ENCODE results near the gene DTNA.
A peak's percentile ranks its signal among the peaks of the same experiment; 100 is the strongest.
"Not testable (repeated sequence)": the region's sequence is repeated elsewhere in the genome, so short reads cannot be mapped to it uniquely, and the experiment has no call there.

The DTNA gene

GRCh38 chr18:34701911-34702310, 8.2 kb upstream of the DTNA start:
- no peaks in the 10 kb centered on the region for H3K27me3 ChIP-seq (ENCODE audit: low read depth, low read length)
- no peaks in the 10 kb centered on the region for H3K9me3 ChIP-seq (ENCODE audit: control insufficient read depth in 1 of 2, low read length in 2 of 2)
- no peak overlapping the region for H3K27ac ChIP-seq (ENCODE audit: low read length)
- peaks cover 0 to 12% of the 10 kb centered on the region in 2 donors for H3K36me3 ChIP-seq (ENCODE audit: control insufficient read depth in 1 of 2, insufficient read depth in 2 of 2, low read length in 2 of 2)
- H3K4me3 ChIP-seq (ENCODE audit: low read depth in 1 of 2, low read length in 2 of 2): no peak overlapping the region
- no peaks in the 10 kb centered on the region for H3K4me1 ChIP-seq (ENCODE audit: control insufficient read depth in 1 of 2, insufficient read depth in 2 of 2, low read length in 2 of 2)

GRCh38 chr18:34702814-34703213, 7.3 kb upstream of the DTNA start:
- no peaks in the 10 kb centered on the region for H3K9me3 ChIP-seq (ENCODE audit: control insufficient read depth in 1 of 2, low read length in 2 of 2)
- H3K4me3 ChIP-seq (ENCODE audit: low read depth in 1 of 2, low read length in 2 of 2): no peak overlapping the region
- H3K27me3 ChIP-seq (ENCODE audit: low read depth, low read length): no peaks in the 10 kb centered on the region
- no peaks in the 10 kb centered on the region for H3K4me1 ChIP-seq (ENCODE audit: control insufficient read depth in 1 of 2, insufficient read depth in 2 of 2, low read length in 2 of 2)
- H3K36me3 ChIP-seq (ENCODE audit: control insufficient read depth in 1 of 2, insufficient read depth in 2 of 2, low read length in 2 of 2): peaks cover 0 to 7% of the 10 kb centered on the region in 2 donors
- H3K27ac ChIP-seq (ENCODE audit: low read length): no peak overlapping the region

GRCh38 chr18:34704074-34704473, 6.0 kb upstream of the DTNA start:
- H3K4me1 ChIP-seq (ENCODE audit: control insufficient read depth in 1 of 2, insufficient read depth in 2 of 2, low read length in 2 of 2): peaks cover 0 to 9% of the 10 kb centered on the region in 2 donors
- no peak overlapping the region for H3K4me3 ChIP-seq (ENCODE audit: low read depth in 1 of 2, low read length in 2 of 2)
- H3K27ac ChIP-seq (ENCODE audit: low read length): no peak overlapping the region
- no peaks in the 10 kb centered on the region for H3K9me3 ChIP-seq (ENCODE audit: control insufficient read depth in 1 of 2, low read length in 2 of 2)
- no peaks in the 10 kb centered on the region for H3K27me3 ChIP-seq (ENCODE audit: low read depth, low read length)
- no peaks in the 10 kb centered on the region for H3K36me3 ChIP-seq (ENCODE audit: control insufficient read depth in 1 of 2, insufficient read depth in 2 of 2, low read length in 2 of 2)

- Histone ChIP-seq H3K27me3 (ENCODE audit: low read depth, low read length) (no peaks in the 10 kb centered on the region), H3K4me3 (ENCODE audit: low read depth in 1 of 2, low read length in 2 of 2) (no peak overlapping the region), H3K27ac (ENCODE audit: low read length) (no peak overlapping the region), H3K36me3 (ENCODE audit: control insufficient read depth in 1 of 2, insufficient read depth in 2 of 2, low read length in 2 of 2) (no peaks in the 10 kb centered on the region), H3K4me1 (ENCODE audit: control insufficient read depth in 1 of 2, insufficient read depth in 2 of 2, low read length in 2 of 2) (peaks cover 0 to 13% of the 10 kb centered on the region in 2 donors), H3K9me3 (ENCODE audit: control insufficient read depth in 1 of 2, low read length in 2 of 2) (no peaks in the 10 kb centered on the region)
Measured at GRCh38 chr18:34704823-34705222, 5.3 kb upstream of the DTNA start.

GRCh38 chr18:34707670-34708069, 2.4 kb upstream of the DTNA start:
- Histone ChIP-seq H3K27me3 (ENCODE audit: low read depth, low read length) (no peaks in the 10 kb centered on the region), H3K4me1 (ENCODE audit: control insufficient read depth in 1 of 2, insufficient read depth in 2 of 2, low read length in 2 of 2) (peaks cover 0 to 13% of the 10 kb centered on the region in 2 donors), H3K4me3 (ENCODE audit: low read depth in 1 of 2, low read length in 2 of 2) (no peak overlapping the region), H3K36me3 (ENCODE audit: control insufficient read depth in 1 of 2, insufficient read depth in 2 of 2, low read length in 2 of 2) (no peaks in the 10 kb centered on the region), H3K27ac (ENCODE audit: low read length) (peak overlapping the region; percentile 76), H3K9me3 (ENCODE audit: control insufficient read depth in 1 of 2, low read length in 2 of 2) (no peaks in the 10 kb centered on the region)

GRCh38 chr18:34709104-34709503, 994 bp upstream of the DTNA start:
- Histone ChIP-seq H3K4me1 (ENCODE audit: control insufficient read depth in 1 of 2, insufficient read depth in 2 of 2, low read length in 2 of 2) (peaks cover 0 to 13% of the 10 kb centered on the region in 2 donors), H3K27me3 (ENCODE audit: low read depth, low read length) (no peaks in the 10 kb centered on the region), H3K4me3 (ENCODE audit: low read depth in 1 of 2, low read length in 2 of 2) (no peak overlapping the region), H3K27ac (ENCODE audit: low read length) (peak overlapping the region; percentile 80), H3K36me3 (ENCODE audit: control insufficient read depth in 1 of 2, insufficient read depth in 2 of 2, low read length in 2 of 2) (no peaks in the 10 kb centered on the region), H3K9me3 (ENCODE audit: control insufficient read depth in 1 of 2, low read length in 2 of 2) (no peaks in the 10 kb centered on the region)

- Histone ChIP-seq H3K4me1 (ENCODE audit: control insufficient read depth in 1 of 2, insufficient read depth in 2 of 2, low read length in 2 of 2) (peaks cover 0 to 13% of the 10 kb centered on the region in 2 donors), H3K27me3 (ENCODE audit: low read depth, low read length) (no peaks in the 10 kb centered on the region), H3K4me3 (ENCODE audit: low read depth in 1 of 2, low read length in 2 of 2) (peak overlapping the region; percentile 3 to 38)
Measured at GRCh38 chr18:34710458-34710914, 388 bp downstream of the DTNA start.

GRCh38 chr18:34710934-34711333, 836 bp downstream of the DTNA start:
- Histone ChIP-seq H3K36me3 (ENCODE audit: control insufficient read depth in 1 of 2, insufficient read depth in 2 of 2, low read length in 2 of 2) (no peaks in the 10 kb centered on the region), H3K9me3 (ENCODE audit: control insufficient read depth in 1 of 2, low read length in 2 of 2) (no peaks in the 10 kb centered on the region), H3K4me1 (ENCODE audit: control insufficient read depth in 1 of 2, insufficient read depth in 2 of 2, low read length in 2 of 2) (peaks cover 0 to 13% of the 10 kb centered on the region in 2 donors), H3K27ac (ENCODE audit: low read length) (peak overlapping the region; percentile 80), H3K4me3 (ENCODE audit: low read depth in 1 of 2, low read length in 2 of 2) (peak overlapping the region; percentile 3 to 38), H3K27me3 (ENCODE audit: low read depth, low read length) (no peaks in the 10 kb centered on the region)

More at GRCh38 chr18:34710458-34710914, 388 bp downstream of the DTNA start:
- Histone ChIP-seq H3K9me3 (ENCODE audit: control insufficient read depth in 1 of 2, low read length in 2 of 2) (no peaks in the 10 kb centered on the region), H3K27ac (ENCODE audit: low read length) (peak overlapping the region; percentile 80), H3K36me3 (ENCODE audit: control insufficient read depth in 1 of 2, insufficient read depth in 2 of 2, low read length in 2 of 2) (no peaks in the 10 kb centered on the region)

- H3K27ac ChIP-seq (ENCODE audit: low read length); H3K4me1 ChIP-seq (ENCODE audit: control insufficient read depth in 1 of 2, insufficient read depth in 2 of 2, low read length in 2 of 2): not testable (repeated sequence)
Measured at GRCh38 chr18:34716111-34716510, 6.0 kb downstream of the DTNA start.

GRCh38 chr18:34718610-34719009, 8.5 kb downstream of the DTNA start:
- Histone ChIP-seq H3K9me3 (ENCODE audit: control insufficient read depth in 1 of 2, low read length in 2 of 2) (no peaks in the 10 kb centered on the region), H3K27ac (ENCODE audit: low read length) (no peak overlapping the region), H3K4me1 (ENCODE audit: control insufficient read depth in 1 of 2, insufficient read depth in 2 of 2, low read length in 2 of 2) (no peaks in the 10 kb centered on the region), H3K27me3 (ENCODE audit: low read depth, low read length) (no peaks in the 10 kb centered on the region), H3K36me3 (ENCODE audit: control insufficient read depth in 1 of 2, insufficient read depth in 2 of 2, low read length in 2 of 2) (no peaks in the 10 kb centered on the region), H3K4me3 (ENCODE audit: low read depth in 1 of 2, low read length in 2 of 2) (no peak overlapping the region)

More at GRCh38 chr18:34716111-34716510, 6.0 kb downstream of the DTNA start:
- H3K27me3 ChIP-seq (ENCODE audit: low read depth, low read length); H3K36me3 ChIP-seq (ENCODE audit: control insufficient read depth in 1 of 2, insufficient read depth in 2 of 2, low read length in 2 of 2); H3K9me3 ChIP-seq (ENCODE audit: control insufficient read depth in 1 of 2, low read length in 2 of 2); H3K4me3 ChIP-seq (ENCODE audit: low read depth in 1 of 2, low read length in 2 of 2): not testable (repeated sequence)

- Histone ChIP-seq H3K27ac (ENCODE audit: low read length) (peak overlapping the region; percentile 10), H3K9me3 (ENCODE audit: control insufficient read depth in 1 of 2, low read length in 2 of 2) (no peaks in the 10 kb centered on the region), H3K27me3 (ENCODE audit: low read depth, low read length) (no peaks in the 10 kb centered on the region), H3K4me3 (ENCODE audit: low read depth in 1 of 2, low read length in 2 of 2) (no peak overlapping the region), H3K36me3 (ENCODE audit: control insufficient read depth in 1 of 2, insufficient read depth in 2 of 2, low read length in 2 of 2) (no peaks in the 10 kb centered on the region), H3K4me1 (ENCODE audit: control insufficient read depth in 1 of 2, insufficient read depth in 2 of 2, low read length in 2 of 2) (no peaks in the 10 kb centered on the region)
Measured at GRCh38 chr18:34720220-34720619, 10.1 kb downstream of the DTNA start.

- no peak overlapping the region for H3K27ac ChIP-seq (ENCODE audit: low read length)
- peaks cover 0 to 8% of the 10 kb centered on the region in 2 donors for H3K4me1 ChIP-seq (ENCODE audit: control insufficient read depth in 1 of 2, insufficient read depth in 2 of 2, low read length in 2 of 2)
- H3K27me3 ChIP-seq (ENCODE audit: low read depth, low read length): no peaks in the 10 kb centered on the region
- H3K9me3 ChIP-seq (ENCODE audit: control insufficient read depth in 1 of 2, low read length in 2 of 2): no peaks in the 10 kb centered on the region
- no peaks in the 10 kb centered on the region for H3K36me3 ChIP-seq (ENCODE audit: control insufficient read depth in 1 of 2, insufficient read depth in 2 of 2, low read length in 2 of 2)
- no peak overlapping the region for H3K4me3 ChIP-seq (ENCODE audit: low read depth in 1 of 2, low read length in 2 of 2)
Measured at GRCh38 chr18:34723143-34723542, 13.0 kb downstream of the DTNA start.
